GM21619 (cell line): ENCODE data around the gene CBR1.

ENCODE experiments used
- ATAC-seq: cut with Tn5 transposase; IDR thresholded peaks from one replicate; pipeline ENCODE4 v1.9.1; 2021; ENCODE audit not compliant: unreplicated experiment

The CBR1 gene

GRCh38 chr21:36113647-36114428 is 44.0 kb downstream of the CBR1 start:
- ATAC-seq: no peak

GRCh38 chr21:36115138-36115730 is 45.4 kb downstream of the CBR1 start:
- no peak for ATAC-seq

- ATAC-seq: no peak
These were observed 47.5 kb downstream of the CBR1 start for GRCh38 chr21:36117286-36117741.

- ATAC-seq: no peak
These were observed 50.6 kb downstream of the CBR1 start for GRCh38 chr21:36120304-36120888.
